ENCODE measurements around the gene TXNRD2.

DNA sequence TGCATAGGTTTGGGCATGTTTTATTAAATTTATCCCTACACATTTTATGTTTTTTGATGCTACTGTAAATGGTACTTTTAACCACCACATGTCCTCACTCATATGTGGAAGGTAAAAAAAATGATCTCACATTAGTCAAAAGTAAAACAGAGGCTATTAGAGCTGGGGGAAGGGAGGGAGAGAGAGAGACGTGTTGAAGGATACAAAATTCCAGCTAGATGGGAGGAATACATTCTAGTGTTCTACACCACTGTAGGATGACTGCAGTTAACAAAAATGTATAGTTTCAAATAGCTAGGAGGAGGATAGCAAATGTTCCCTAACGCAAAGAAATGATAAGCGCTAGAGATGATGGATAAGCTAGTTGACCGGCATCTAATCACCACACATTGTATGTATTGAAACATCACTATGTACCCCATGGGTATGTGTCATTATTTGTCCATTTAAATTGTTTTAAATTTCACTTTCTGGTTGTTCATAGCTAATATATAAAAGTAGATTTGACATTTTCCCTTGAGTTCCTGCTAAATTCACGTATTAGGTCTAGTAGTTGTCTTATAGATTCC lies 77.0 kb downstream of the TXNRD2 start:
- TF ChIP-seq ZNF274 (IDR thresholded peaks at IDR 0.05; ENCODE audit: low read depth, low read length) (no peak), SUZ12 (IDR thresholded peaks at IDR 0.05; ENCODE audit: extremely low read depth, insufficient read depth, insufficient read length) (no peak)

Measured in NT2/D1 (cell line).